OCI-M2 (cell line): ENCODE data around the gene DOP1B.
"Not testable (repeated sequence)": the region's sequence is repeated elsewhere in the genome, so short reads cannot be mapped to it uniquely, and the experiment has no call there.

ENCODE experiments used
- DNase-seq: peaks from one replicate; lab custom pipeline; 2025; ENCODE audit not compliant: unreplicated experiment; lab: John Stamatoyannopoulos, UW

The DOP1B gene

GRCh38 chr21:36135391-36136102 is 21.1 kb upstream of the DOP1B start:
- no peak for DNase-seq

GRCh38 chr21:36139791-36140190 is 16.8 kb upstream of the DOP1B start:
- DNase-seq = not testable (repeated sequence)

GRCh38 chr21:36141513-36141925 is 15.1 kb upstream of the DOP1B start:
- peak; percentile 92 for DNase-seq

- DNase-seq = not testable (repeated sequence)
Measured at GRCh38 chr21:36144233-36144632, 12.4 kb upstream of the DOP1B start.

- no peak for DNase-seq
Measured at GRCh38 chr21:36145259-36145658, 11.4 kb upstream of the DOP1B start.

GRCh38 chr21:36147911-36148310 is 8.7 kb upstream of the DOP1B start:
- no peak for DNase-seq

GRCh38 chr21:36148886-36149285 is 7.7 kb upstream of the DOP1B start:
- no peak for DNase-seq

GRCh38 chr21:36149788-36150711 is 6.6 kb upstream of the DOP1B start:
- DNase-seq = peak; percentile 89

GRCh38 chr21:36155603-36156338 is 853 bp upstream of the DOP1B start:
- no peak for DNase-seq

- peak; percentile 98 for DNase-seq
Measured at GRCh38 chr21:36156339-36156814, 247 bp upstream of the DOP1B start.

GRCh38 chr21:36159356-36159921 is 2.8 kb downstream of the DOP1B start:
- no peak for DNase-seq

- no peak for DNase-seq
Measured at GRCh38 chr21:36160850-36161178, 4.2 kb downstream of the DOP1B start.

GRCh38 chr21:36162631-36163030 is 6.0 kb downstream of the DOP1B start:
- DNase-seq = no peak

- no peak for DNase-seq
Measured at GRCh38 chr21:36163750-36164741, 7.4 kb downstream of the DOP1B start.

- DNase-seq = no peak
Measured at GRCh38 chr21:36165356-36165755, 8.7 kb downstream of the DOP1B start.

- no peak for DNase-seq
Measured at GRCh38 chr21:36166705-36167104, 10.1 kb downstream of the DOP1B start.

- no peak for DNase-seq
Measured at GRCh38 chr21:36167541-36167940, 10.9 kb downstream of the DOP1B start.

GRCh38 chr21:36169470-36170128 is 13.0 kb downstream of the DOP1B start:
- no peak for DNase-seq

GRCh38 chr21:36170823-36171222 is 14.2 kb downstream of the DOP1B start:
- DNase-seq = no peak
